Pancreas (tissue), 10 donors: ENCODE results near the gene ACTN4. TPM values are rescaled to one million over a fixed set of nuclear protein-coding genes. Genes with fewer than 3 reads are reported as not detected.
A peak's percentile ranks its signal among the peaks of the same experiment; 100 is the strongest.

Experiments
- ATAC-seq, 4 donors: fragments of 200-7000 bp; cut with Tn5 transposase; one replicate each; pipeline versions ENCODE4 v1.8.0 to v1.9.1; 2020; ENCODE audit warnings: mild to moderate bottlenecking in 4 of 4, moderate library complexity in 4 of 4
- DNase-seq, 6 donors: peaks; one replicate each; pipeline ENCODE4 v3.0.0-alpha.2; 2020
- FAIRE-seq: peaks from 2 replicates; lab custom pipeline; 2012; peaks lifted over from hg19 to GRCh38; lab: Jason Lieb, UNC
- H3K27ac ChIP-seq, 4 donors: fragments of 200-600 bp; sonication (generic); 1 replicate in 3 of 4; 2 replicates in 1 of 4; pipeline versions ENCODE4 v1.5.0 to v1.8.0; 2020
- H3K27me3 ChIP-seq, 4 donors: fragments of 200-600 bp; one replicate each; pipeline ENCODE4 v1.8.0; 2021
- H3K36me3 ChIP-seq, 3 donors: fragments of 200-600 bp; sonication (generic) in 1 of 3; one replicate each; pipeline versions ENCODE4 v1.5.0 to v1.8.0; 2020 to 2021
- H3K4me1 ChIP-seq, 3 donors: fragments of 200-600 bp; one replicate each; pipeline ENCODE4 v1.8.0; 2021
- H3K4me3 ChIP-seq, 4 donors: fragments of 200-600 bp; sonication (generic) in 2 of 4; one replicate each; pipeline versions ENCODE4 v1.5.0 to v1.8.0; 2020 to 2021
- H3K9me3 ChIP-seq, 4 donors: fragments of 200-600 bp; one replicate each; pipeline ENCODE4 v1.8.0; 2021
- WGBS, 2 donors: extraction: QIAGEN DNeasy Blood & Tissue Kit; methylation state at CpG; one replicate each; pipeline ENCODE4 v1.1.7; 2013; 5-methylcytosine and 5-hydroxymethylcytosine counted together
- intact Hi-C, 3 donors: fragments of 100-400 bp; cut with DNase I; formaldehyde crosslinking; loops; one replicate each; pipeline versions ENCODE4 v1.11.1 to v1.14.2; 2022
- polyA plus RNA-seq, 2 donors: library from polyadenylated mRNA; stranded (reverse); fragments of 200-250 nt; gene quantifications; one replicate each; pipeline ENCODE4 v1.2.3, GENCODE V29; 2013
- total RNA-seq, 6 donors: library from RNA; stranded (reverse); fragmentation: NEBNext Ultra II Directional in 4 of 6; extraction: Animal tissue kit (Norgen Biotek cat#: 25700) in 4 of 6; gene quantifications; one replicate each; pipeline versions ENCODE4 v1.2.1 to v1.2.4, GENCODE V29; 2021 to 2023
- TF ChIP-seq, protein P1 (sequence below), 4 donors: fragments of 200-600 bp; sonication (generic) in 3 of 4; IDR thresholded peaks; one replicate each; pipeline versions ENCODE4 v1.5.0 to v1.8.0; 2021; ENCODE audit warnings: antibody characterized with exemption in 4 of 4
- donor health status: healthy with polysubstance abuse.
- donor health status: DM: no; HTN: no; CAD: no; lungs with moderate emphysema.
- donor health status: DM: no; HTN: no; CAD: no.
- donor health status: control.
- donor health status: control.
- donor health status: Bipolar disorder and iron deficiency.
- donor health status: DM: yes; HTN: yes; CAD: no.
- donor health status: DM: no; HTN: no; CAD: no.
- donor health status: DM: no; HTN: no; CAD: no.
- donor health status: DM: yes; HTN: yes; CAD: no.

ACTN4 gene
- total and polyA plus RNA-seq, 8 donors: 98.2 to 284 (median 187) TPM

DNA sequence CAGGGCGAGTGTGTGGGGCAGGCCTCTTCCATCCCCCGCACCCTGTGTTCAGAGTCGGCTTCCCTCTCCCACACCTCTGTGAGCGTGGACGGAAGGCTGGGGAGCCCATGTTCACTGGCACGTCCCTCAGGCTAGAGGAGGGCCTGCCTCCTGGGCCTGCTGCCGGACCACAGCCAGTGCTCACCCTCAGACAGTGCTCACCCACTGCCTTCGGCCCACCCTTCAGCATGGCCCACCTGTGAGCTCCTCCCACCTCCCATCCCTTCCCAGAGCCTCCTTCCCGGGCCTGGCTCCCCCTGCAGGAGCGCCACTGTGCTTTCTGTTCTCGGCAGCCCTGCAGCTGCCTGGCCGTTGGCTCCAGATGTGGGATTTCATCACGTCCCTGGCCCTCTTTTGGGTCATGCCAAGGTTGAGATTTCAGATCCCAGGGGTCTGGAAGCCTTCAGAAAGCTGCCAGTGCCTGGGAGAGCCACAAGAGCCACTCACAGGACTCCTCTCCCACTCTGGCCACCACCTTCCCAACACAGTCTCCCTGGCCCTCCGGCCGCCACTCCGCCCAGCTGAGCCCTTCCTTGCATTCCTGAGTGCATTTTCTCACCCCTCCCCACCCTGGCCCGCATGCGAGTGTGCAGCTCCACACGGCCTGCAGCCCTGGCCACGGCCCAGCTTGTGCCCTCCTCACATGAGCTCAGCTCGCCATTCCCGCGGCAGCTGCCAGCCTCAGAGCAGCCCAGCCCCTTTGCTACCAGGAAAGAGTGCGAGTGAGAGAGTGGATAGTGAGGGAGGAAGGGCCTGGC, 71.5 kb downstream of the ACTN4 start:
- FAIRE-seq: no peak
- TF ChIP-seq, protein P1, sequence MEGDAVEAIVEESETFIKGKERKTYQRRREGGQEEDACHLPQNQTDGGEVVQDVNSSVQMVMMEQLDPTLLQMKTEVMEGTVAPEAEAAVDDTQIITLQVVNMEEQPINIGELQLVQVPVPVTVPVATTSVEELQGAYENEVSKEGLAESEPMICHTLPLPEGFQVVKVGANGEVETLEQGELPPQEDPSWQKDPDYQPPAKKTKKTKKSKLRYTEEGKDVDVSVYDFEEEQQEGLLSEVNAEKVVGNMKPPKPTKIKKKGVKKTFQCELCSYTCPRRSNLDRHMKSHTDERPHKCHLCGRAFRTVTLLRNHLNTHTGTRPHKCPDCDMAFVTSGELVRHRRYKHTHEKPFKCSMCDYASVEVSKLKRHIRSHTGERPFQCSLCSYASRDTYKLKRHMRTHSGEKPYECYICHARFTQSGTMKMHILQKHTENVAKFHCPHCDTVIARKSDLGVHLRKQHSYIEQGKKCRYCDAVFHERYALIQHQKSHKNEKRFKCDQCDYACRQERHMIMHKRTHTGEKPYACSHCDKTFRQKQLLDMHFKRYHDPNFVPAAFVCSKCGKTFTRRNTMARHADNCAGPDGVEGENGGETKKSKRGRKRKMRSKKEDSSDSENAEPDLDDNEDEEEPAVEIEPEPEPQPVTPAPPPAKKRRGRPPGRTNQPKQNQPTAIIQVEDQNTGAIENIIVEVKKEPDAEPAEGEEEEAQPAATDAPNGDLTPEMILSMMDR (IDR thresholded peaks at IDR 0.05): no peak
- Histone ChIP-seq H3K27ac (peak overlapping the region; percentile 35 to 70 (median 56)), H3K27me3 (no peaks in the 10 kb centered on the region), H3K4me1 (peaks cover 11 to 14% (median 14%) of the 10 kb centered on the region in 3 donors), H3K4me3 (no peak overlapping the region), H3K36me3 (peaks cover 9 to 67% (median 38%) of the 10 kb centered on the region in 3 donors), H3K9me3 (no peaks in the 10 kb centered on the region)
- peak in 3 of 6 donors; percentile 58 to 83 (median 65) for DNase-seq
- ATAC-seq: peak; percentile 27 to 59 (median 46)
- WGBS, 2 donors: 73 to 80% methylated on average over 24 of the region's 24 CpGs
- intact Hi-C loops: loop anchor here in 1 of 3 donors (10.0 kb wide), 1 partner anchor 54 kb away; no protein-coding TSS in a partner anchor

DNA sequence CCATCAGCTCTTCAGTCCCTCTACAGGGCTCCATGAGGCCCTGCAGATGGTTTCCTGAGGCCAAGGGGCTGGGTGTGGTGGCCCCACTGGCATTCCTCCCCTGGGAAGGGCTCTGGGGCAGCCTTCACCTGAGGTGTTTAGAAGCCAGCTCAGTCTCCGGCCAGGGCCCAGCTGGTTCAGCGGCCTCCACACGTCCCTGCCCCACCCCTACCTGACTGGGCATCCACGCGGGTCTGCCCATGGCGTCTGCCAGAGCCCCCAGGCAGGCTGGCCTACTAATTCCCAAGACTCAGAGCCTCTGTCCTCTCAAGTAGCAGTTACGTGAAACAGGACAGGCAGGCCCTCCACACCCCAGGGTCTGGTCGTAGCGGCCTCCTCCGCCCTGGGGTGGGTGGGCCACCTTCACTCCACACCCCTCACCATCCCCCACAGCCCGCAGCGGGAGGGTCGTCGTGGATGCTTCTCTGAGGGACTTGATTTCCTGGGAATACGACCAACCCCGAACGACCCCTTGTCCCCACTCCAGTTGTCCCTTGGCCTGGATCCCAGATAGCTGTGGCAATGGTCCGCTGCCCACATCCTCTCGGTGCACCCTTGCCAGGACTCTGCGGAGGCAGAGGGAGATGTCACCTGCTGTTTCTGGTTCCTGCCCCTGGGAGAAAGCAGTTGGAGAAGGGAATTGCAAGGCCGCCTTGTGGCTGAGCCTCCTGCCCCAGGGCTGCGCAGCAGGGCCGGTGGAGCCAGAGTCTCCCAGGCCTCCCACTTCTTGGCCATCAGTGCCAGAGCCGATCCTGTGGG, 72.5 kb downstream of the ACTN4 start:
- no peaks in the 10 kb centered on the region for H3K9me3 ChIP-seq
- H3K27me3 ChIP-seq: no peaks in the 10 kb centered on the region
- DNase-seq (no peak), FAIRE-seq (no peak), ATAC-seq (peak in 2 of 4 donors; percentile 2 to 7)
- no peak overlapping the region for H3K4me3 ChIP-seq
- peaks cover 4 to 5% (median 4%) of the 10 kb centered on the region in 3 donors for H3K4me1 ChIP-seq
- peaks cover 9 to 77% (median 48%) of the 10 kb centered on the region in 3 donors for H3K36me3 ChIP-seq
- TF ChIP-seq, protein P1 (IDR thresholded peaks at IDR 0.05): no peak
- intact Hi-C loops: loop anchor here in 1 of 3 donors (10.0 kb wide), 1 partner anchor 55 kb away; no protein-coding TSS in a partner anchor
- peak overlapping the region; percentile 35 to 70 (median 56) for H3K27ac ChIP-seq
- 78 to 79% methylated on average over 24 of the region's 24 CpGs for WGBS, 2 donors

DNA sequence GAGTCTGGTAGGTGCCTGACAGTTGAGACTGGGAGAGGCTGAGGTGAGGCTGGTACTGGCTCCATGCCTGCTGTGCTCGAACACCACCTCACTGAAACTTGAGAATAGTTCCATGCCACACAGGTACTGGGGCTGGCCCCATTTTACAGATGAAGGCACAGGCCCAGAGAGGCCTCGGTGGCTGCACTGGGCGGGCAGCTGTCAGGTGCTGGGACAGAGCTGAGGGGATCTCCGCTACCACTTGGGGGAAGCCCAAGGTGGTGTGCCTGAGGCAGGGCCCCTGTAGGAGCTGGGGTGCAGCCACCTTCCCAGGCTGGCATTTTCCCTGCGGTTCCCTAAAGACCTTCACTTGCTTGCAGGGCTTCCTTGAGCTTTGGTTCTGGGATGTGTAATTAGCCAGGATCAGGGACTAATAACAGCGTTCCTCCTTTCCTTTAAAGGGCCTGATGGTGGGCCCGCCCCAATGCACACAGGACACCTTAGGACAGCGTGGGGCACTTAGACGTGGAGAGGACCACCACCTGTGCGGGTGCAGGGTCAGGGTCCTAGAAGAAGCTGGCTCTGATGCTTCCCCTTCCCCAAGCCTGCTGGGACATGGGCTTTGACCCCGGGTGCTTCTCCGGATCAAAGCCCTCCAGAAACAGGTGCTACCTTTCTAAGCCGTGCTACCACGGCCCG, 73.2 kb downstream of the ACTN4 start:
- Histone ChIP-seq H3K27me3 (no peaks in the 10 kb centered on the region), H3K27ac (peak overlapping the region in 3 of 4 donors; percentile 52 to 70 (median 59)), H3K4me1 (no peaks in the 10 kb centered on the region), H3K36me3 (peaks cover 9 to 83% (median 56%) of the 10 kb centered on the region in 3 donors), H3K9me3 (no peaks in the 10 kb centered on the region), H3K4me3 (no peak overlapping the region)
- FAIRE-seq (no peak), ATAC-seq (no peak), DNase-seq (no peak)
- 91 to 95% methylated on average over 15 of the region's 15 CpGs for WGBS, 2 donors
- TF ChIP-seq, protein P1 (IDR thresholded peaks at IDR 0.05): no peak
- intact Hi-C loops: no loop called here

DNA sequence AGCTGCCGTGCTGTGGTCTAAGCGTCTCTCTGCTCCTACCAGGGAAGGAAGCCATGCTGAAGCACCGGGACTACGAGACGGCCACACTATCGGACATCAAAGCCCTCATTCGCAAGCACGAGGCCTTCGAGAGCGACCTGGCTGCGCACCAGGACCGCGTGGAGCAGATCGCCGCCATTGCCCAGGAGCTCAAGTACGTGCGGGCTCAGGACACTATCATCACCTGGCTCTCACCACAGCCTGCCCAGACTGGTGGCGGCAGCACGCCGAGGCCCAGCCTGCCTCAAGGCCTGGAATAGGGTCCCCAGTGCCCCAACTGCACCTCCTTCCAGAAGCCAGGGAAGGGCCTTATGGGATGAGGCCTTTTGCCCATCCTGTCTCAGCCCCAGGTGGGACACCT, 74.0 kb downstream of the ACTN4 start:
- no peak for DNase-seq

More for the DNA sequence above, 74.0 kb downstream of the ACTN4 start:
- FAIRE-seq: no peak
- TF ChIP-seq, protein P1 (IDR thresholded peaks at IDR 0.05): no peak
- Histone ChIP-seq H3K27me3 (no peaks in the 10 kb centered on the region), H3K36me3 (peaks cover 9 to 85% (median 63%) of the 10 kb centered on the region in 3 donors), H3K9me3 (no peaks in the 10 kb centered on the region), H3K4me3 (no peak overlapping the region), H3K4me1 (no peaks in the 10 kb centered on the region), H3K27ac (peak overlapping the region; percentile 24 to 70 (median 59))
- intact Hi-C loops: no loop called here
- ATAC-seq: no peak
- 89 to 92% methylated on average over 20 of the region's 20 CpGs for WGBS, 2 donors
